Ishikawa (cell line): ENCODE results near the gene IGFN1.

Experiments used
- CEBPB ChIP-seq: IDR thresholded peaks from 2 replicates; pipeline ENCODE4 v1.6.1; 2012
- CREB1 ChIP-seq: IDR thresholded peaks from 2 replicates; pipeline ENCODE4 v1.6.1; 2012; ENCODE audit warnings: low read depth
- EGR1 ChIP-seq: IDR thresholded peaks from 2 replicates; pipeline ENCODE4 v1.6.1; 2012
- EP300 ChIP-seq: IDR thresholded peaks from 2 replicates; pipeline ENCODE4 v1.6.1; 2012; ENCODE audit warnings: borderline replicate concordance
- FOXM1 ChIP-seq: IDR thresholded peaks from 2 replicates; pipeline ENCODE4 v1.6.1; 2012; ENCODE audit warnings: low read depth, borderline replicate concordance
- MAX ChIP-seq: IDR thresholded peaks from 2 replicates; pipeline ENCODE4 v1.6.1; 2012
- NFIC ChIP-seq: IDR thresholded peaks from 2 replicates; pipeline ENCODE4 v1.6.1; 2012
- RAD21 ChIP-seq: IDR thresholded peaks from 2 replicates; pipeline ENCODE4 v1.6.1; 2012; ENCODE audit warnings: low read depth
- TAF1 ChIP-seq: IDR thresholded peaks from 2 replicates; pipeline ENCODE4 v1.6.1; 2012; ENCODE audit warnings: low read depth, mild to moderate bottlenecking
- TCF12 ChIP-seq: IDR thresholded peaks from 2 replicates; pipeline ENCODE4 v1.6.1; 2012; ENCODE audit warnings: low read depth
- TEAD4 ChIP-seq: IDR thresholded peaks from 2 replicates; pipeline ENCODE4 v1.6.1; 2012
- USF1 ChIP-seq: IDR thresholded peaks from 2 replicates; pipeline ENCODE4 v1.6.1; 2012
- YY1 ChIP-seq: IDR thresholded peaks from 2 replicates; pipeline ENCODE4 v1.6.1; 2012; ENCODE audit warnings: low read depth
- ZBTB7A ChIP-seq: IDR thresholded peaks from 2 replicates; pipeline ENCODE4 v1.6.1; 2012; ENCODE audit warnings: low read depth
- TF ChIP-seq, protein P1 (sequence below): IDR thresholded peaks from 2 replicates; pipeline ENCODE4 v1.6.1; 2012; ENCODE audit warnings: low read depth, mild to moderate bottlenecking

Gene IGFN1

GRCh38 chr1:201266774-201267173, 76.2 kb downstream of the IGFN1 start:
- TF ChIP-seq CEBPB (peak; percentile 83), FOXM1 (no peak; the same call in 1 of the 2 replicates), NFIC (no peak; the same call in 1 of the 2 replicates), CREB1 (no peak), EGR1 (no peak), YY1 (no peak), TEAD4 (0 out of 2 replicates have a peak, but pooled peaks have one; percentile 51), MAX (peak; percentile 65; the same call in 1 of the 2 replicates), RAD21 (peak; percentile 12; the same call in 1 of the 2 replicates), USF1 (0 out of 2 replicates have a peak, but pooled peaks have one; percentile 4), EP300 (peak; percentile 61; the same call in 1 of the 2 replicates), ZBTB7A (no peak), TCF12 (no peak), TAF1 (no peak)
- TF ChIP-seq, protein P1, sequence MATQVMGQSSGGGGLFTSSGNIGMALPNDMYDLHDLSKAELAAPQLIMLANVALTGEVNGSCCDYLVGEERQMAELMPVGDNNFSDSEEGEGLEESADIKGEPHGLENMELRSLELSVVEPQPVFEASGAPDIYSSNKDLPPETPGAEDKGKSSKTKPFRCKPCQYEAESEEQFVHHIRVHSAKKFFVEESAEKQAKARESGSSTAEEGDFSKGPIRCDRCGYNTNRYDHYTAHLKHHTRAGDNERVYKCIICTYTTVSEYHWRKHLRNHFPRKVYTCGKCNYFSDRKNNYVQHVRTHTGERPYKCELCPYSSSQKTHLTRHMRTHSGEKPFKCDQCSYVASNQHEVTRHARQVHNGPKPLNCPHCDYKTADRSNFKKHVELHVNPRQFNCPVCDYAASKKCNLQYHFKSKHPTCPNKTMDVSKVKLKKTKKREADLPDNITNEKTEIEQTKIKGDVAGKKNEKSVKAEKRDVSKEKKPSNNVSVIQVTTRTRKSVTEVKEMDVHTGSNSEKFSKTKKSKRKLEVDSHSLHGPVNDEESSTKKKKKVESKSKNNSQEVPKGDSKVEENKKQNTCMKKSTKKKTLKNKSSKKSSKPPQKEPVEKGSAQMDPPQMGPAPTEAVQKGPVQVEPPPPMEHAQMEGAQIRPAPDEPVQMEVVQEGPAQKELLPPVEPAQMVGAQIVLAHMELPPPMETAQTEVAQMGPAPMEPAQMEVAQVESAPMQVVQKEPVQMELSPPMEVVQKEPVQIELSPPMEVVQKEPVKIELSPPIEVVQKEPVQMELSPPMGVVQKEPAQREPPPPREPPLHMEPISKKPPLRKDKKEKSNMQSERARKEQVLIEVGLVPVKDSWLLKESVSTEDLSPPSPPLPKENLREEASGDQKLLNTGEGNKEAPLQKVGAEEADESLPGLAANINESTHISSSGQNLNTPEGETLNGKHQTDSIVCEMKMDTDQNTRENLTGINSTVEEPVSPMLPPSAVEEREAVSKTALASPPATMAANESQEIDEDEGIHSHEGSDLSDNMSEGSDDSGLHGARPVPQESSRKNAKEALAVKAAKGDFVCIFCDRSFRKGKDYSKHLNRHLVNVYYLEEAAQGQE: no peak

GRCh38 chr1:201267481-201268229, 77.0 kb downstream of the IGFN1 start:
- TF ChIP-seq CREB1: no peak
- TF ChIP-seq TEAD4: no peak
- TF ChIP-seq, protein P1: no peak
- TF ChIP-seq TAF1: no peak

DNA sequence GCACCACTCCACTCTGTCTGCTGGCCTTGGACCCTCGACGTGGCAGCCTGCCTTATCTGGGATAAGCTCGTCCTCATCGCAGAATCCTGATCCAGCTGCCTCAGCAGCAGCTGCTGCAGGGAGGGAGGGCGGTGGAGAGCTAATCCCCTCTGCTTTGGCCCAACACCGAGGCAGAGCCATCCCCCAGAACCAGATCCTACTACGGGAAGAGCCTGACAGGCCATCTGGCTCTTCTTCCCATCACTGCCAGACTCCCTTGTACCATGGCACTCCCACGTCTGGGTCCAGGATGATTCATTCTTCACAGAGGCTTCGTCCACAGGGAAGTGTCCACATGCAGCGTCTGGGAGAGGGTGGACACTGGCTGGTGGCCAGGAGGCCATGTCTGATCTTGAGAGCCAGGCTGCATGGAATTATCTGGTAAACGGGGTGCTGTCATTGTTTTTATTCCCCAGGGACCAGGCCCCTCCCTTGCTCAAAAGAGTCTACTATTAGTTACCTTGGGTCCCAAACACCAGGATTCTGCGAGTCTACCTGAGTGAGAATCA, 78.1 kb downstream of the IGFN1 start:
- TF ChIP-seq TEAD4 (no peak), YY1 (0 out of 2 replicates have a peak, but pooled peaks have one; percentile 41), MAX (peak; percentile 93), USF1 (no peak), NFIC (peak; percentile 75), RAD21 (no peak)

GRCh38 chr1:201269281-201269680, 78.7 kb downstream of the IGFN1 start:
- no peak for TF ChIP-seq RAD21
- TF ChIP-seq CREB1: no peak
- no peak for TF ChIP-seq YY1
- no peak for TF ChIP-seq TAF1
- TF ChIP-seq, protein P1: no peak
- no peak for TF ChIP-seq FOXM1
- TF ChIP-seq ZBTB7A: no peak
- TF ChIP-seq NFIC: no peak
- no peak for TF ChIP-seq CEBPB
- TF ChIP-seq TEAD4: no peak
- TF ChIP-seq MAX: no peak
